IMR-90 (cell line): ENCODE results near the gene FNBP1.

Experiments used
- CEBPB ChIP-seq: IDR thresholded peaks from 2 replicates; pipeline ENCODE4 v1.6.1; 2012; ENCODE audit warnings: low read depth, low read length, improper control_type of control experiment
- CTCF ChIP-seq: conservative IDR thresholded peaks from 2 replicates; pipeline ENCODE4 v1.5.1; 2012; ENCODE audit warnings: mild to moderate bottlenecking, low read depth, low read length, improper control_type of control experiment
- FOS ChIP-seq: fragments of 150-350 bp; IDR thresholded peaks from 2 replicates; pipeline ENCODE4 v1.6.1; 2016; ENCODE audit warnings: low read depth, low read length
- MAFK ChIP-seq: IDR thresholded peaks from 2 replicates; pipeline ENCODE4 v1.6.1; 2012; ENCODE audit warnings: low read depth, low read length, improper control_type of control experiment
- POLR2A ChIP-seq: IDR thresholded peaks from 2 replicates; pipeline ENCODE4 v1.6.1; 2012; ENCODE audit warnings: mild to moderate bottlenecking, low read depth, low read length
- RAD21 ChIP-seq: IDR thresholded peaks from 2 replicates; pipeline ENCODE4 v1.6.1; 2012; ENCODE audit warnings: low read length, improper control_type of control experiment
- RCOR1 ChIP-seq: IDR thresholded peaks from 2 replicates; pipeline ENCODE4 v1.6.1; 2012; ENCODE audit warnings: mild to moderate bottlenecking, low read length, improper control_type of control experiment; ENCODE audit not compliant: insufficient replicate concordance
- RFX5 ChIP-seq: IDR thresholded peaks from 2 replicates; pipeline ENCODE4 v1.8.0; 2012; ENCODE audit warnings: low read depth, mild to moderate bottlenecking, low read length, moderate library complexity
- SMC3 ChIP-seq: fragments of 150-350 bp; IDR thresholded peaks from 2 replicates; pipeline ENCODE4 v1.6.1; 2016; ENCODE audit warnings: low read depth, mild to moderate bottlenecking, antibody characterized with exemption, low read length, moderate library complexity
- TF ChIP-seq, protein P1 (sequence below): fragments of 150-350 bp; IDR thresholded peaks from 2 replicates; pipeline ENCODE4 v1.6.1; 2017; ENCODE audit warnings: mild to moderate bottlenecking, antibody characterized with exemption, low read length, low read depth

GRCh38 chr9:129888293-129889121 lies 154.5 kb downstream of the FNBP1 start:
- TF ChIP-seq POLR2A, result no peak
- no peak for TF ChIP-seq CTCF
- TF ChIP-seq RFX5, result no peak
- TF ChIP-seq, protein P1, sequence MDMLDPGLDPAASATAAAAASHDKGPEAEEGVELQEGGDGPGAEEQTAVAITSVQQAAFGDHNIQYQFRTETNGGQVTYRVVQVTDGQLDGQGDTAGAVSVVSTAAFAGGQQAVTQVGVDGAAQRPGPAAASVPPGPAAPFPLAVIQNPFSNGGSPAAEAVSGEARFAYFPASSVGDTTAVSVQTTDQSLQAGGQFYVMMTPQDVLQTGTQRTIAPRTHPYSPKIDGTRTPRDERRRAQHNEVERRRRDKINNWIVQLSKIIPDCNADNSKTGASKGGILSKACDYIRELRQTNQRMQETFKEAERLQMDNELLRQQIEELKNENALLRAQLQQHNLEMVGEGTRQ, result no peak
- TF ChIP-seq RCOR1, result no peak
- no peak for TF ChIP-seq RAD21
- no peak for TF ChIP-seq MAFK
- TF ChIP-seq CEBPB, result no peak
- TF ChIP-seq SMC3, result no peak
- no peak for TF ChIP-seq FOS
